K562 (cell line): ENCODE results near the gene DCUN1D2. TPM values are rescaled to one million over a fixed set of nuclear protein-coding genes. Genes with fewer than 3 reads are reported as not detected.
"Not testable (repeated sequence)": the region's sequence is repeated elsewhere in the genome, so short reads cannot be mapped to it uniquely, and the experiment has no call there.

ENCODE experiments used
- ATAC-seq: fragments of 200-7000 bp; cut with Tn5 transposase; 3 replicates; pipeline ENCODE4 v1.9.1; 2020; ENCODE audit warnings: moderate library complexity
- BruUV-seq: library from RNA; stranded (reverse); fragments of 400-500 nt; replicated peaks from 2 replicates; lab custom pipeline; 2021; lab: Mats Ljungman, UMichigan
- CTCF ChIA-PET: fragments of 300-600 bp; formaldehyde crosslinking; extraction: SDS; loops from one replicate; lab custom pipeline; 2021; ENCODE audit warnings: low intra/inter-chr PET ratio; lab: Yijun Ruan, JAX
- POLR2A ChIA-PET: fragments of 300-600, 350-650 bp; sonication (Branson Sonifier 250); formaldehyde crosslinking; extraction: SDS; loops from one replicate; lab custom pipeline; 2021; ENCODE audit warnings: antibody characterized with exemption, inconsistent platforms; lab: Yijun Ruan, JAX
- DNase-seq, 4 experiments: peaks; one replicate each; pipeline versions ENCODE4 v3.0.0 to v3.0.0-alpha.2; 2011 to 2018; ENCODE audit warnings: low spot score in 3 of 4, mixed read lengths in 3 of 4; ENCODE audit errors: extremely low read depth in 1 of 4
- FAIRE-seq: peaks from 2 replicates; lab custom pipeline; 2011; peaks lifted over from hg19 to GRCh38; lab: Jason Lieb, UNC
- H2AFZ ChIP-seq: 2 replicates; pipeline ENCODE4 v1.6.0; 2011; ENCODE audit warnings: low read depth, low read length, control low read depth, inconsistent platforms
- H3K27ac ChIP-seq: fragments of 200-600 bp; 3 replicates; pipeline ENCODE4 v1.8.0; 2011; ENCODE audit warnings: low read depth, mild to moderate bottlenecking, control low read depth, inconsistent platforms, low read length, moderate library complexity, mixed read lengths; ENCODE audit errors: extremely low read depth
- H3K27me3 ChIP-seq, 2 experiments: fragments of 300-600 bp in 1 of 2; 2 replicates in 1 of 2; 3 replicates in 1 of 2; pipeline versions ENCODE4 v1.6.0 to v1.8.0; 2011; ENCODE audit warnings: inconsistent platforms in 2 of 2, low read length in 2 of 2, mild to moderate bottlenecking in 1 of 2, mixed read lengths in 1 of 2, moderate library complexity in 1 of 2; ENCODE audit not compliant: control insufficient read depth in 2 of 2, insufficient read depth in 2 of 2
- H3K36me3 ChIP-seq: fragments of 300-600 bp; 3 replicates; pipeline ENCODE4 v1.8.0; 2011; ENCODE audit warnings: mild to moderate bottlenecking, low read length, inconsistent platforms; ENCODE audit not compliant: control insufficient read depth, insufficient read depth
- H3K4me1 ChIP-seq, 2 experiments: fragments of 200-600 bp in 1 of 2; replicated peaks in 1 of 2; 2 replicates in 1 of 2; 3 replicates in 1 of 2; pipeline versions ENCODE4 v1.5.1 to v1.8.0; 2011; ENCODE audit warnings: inconsistent platforms in 2 of 2, low read length in 2 of 2, mild to moderate bottlenecking in 1 of 2, mixed read lengths in 1 of 2, moderate library complexity in 1 of 2; ENCODE audit not compliant: control insufficient read depth in 2 of 2, insufficient read depth in 2 of 2
- H3K4me2 ChIP-seq: 2 replicates; pipeline ENCODE4 v1.6.1; 2011; ENCODE audit warnings: low read length, control low read depth, inconsistent platforms, mixed read lengths; ENCODE audit not compliant: insufficient read depth
- H3K4me3 ChIP-seq: fragments of 200-600 bp; sonication (generic), shearing (Covaris generic); 2 replicates; pipeline ENCODE4 v1.5.1; 2016; ENCODE audit warnings: control low read depth, inconsistent platforms
- H3K79me2 ChIP-seq: fragments of 200-600 bp; 3 replicates; pipeline ENCODE4 v1.8.0; 2011; ENCODE audit warnings: low read length, inconsistent platforms; ENCODE audit not compliant: control insufficient read depth, insufficient read depth
- H3K9ac ChIP-seq, 2 experiments: 2 replicates each; pipeline versions ENCODE4 v1.6.0 to v1.6.1; 2011; ENCODE audit warnings: low read depth in 2 of 2, low read length in 2 of 2, control low read depth in 1 of 2, inconsistent platforms in 1 of 2, mild to moderate bottlenecking in 1 of 2, mixed read lengths in 1 of 2; ENCODE audit not compliant: insufficient read depth in 1 of 2
- H3K9me1 ChIP-seq: one replicate; pipeline ENCODE4 v1.6.0; 2011; ENCODE audit warnings: inconsistent platforms, mild to moderate bottlenecking, low read length, moderate library complexity; ENCODE audit not compliant: control insufficient read depth, insufficient read depth
- H3K9me3 ChIP-seq: replicated peaks from 2 replicates; pipeline ENCODE4 v1.5.1; 2011; ENCODE audit warnings: low read depth, low read length, inconsistent platforms; ENCODE audit not compliant: control insufficient read depth, insufficient read depth
- H4K20me1 ChIP-seq: replicated peaks from 2 replicates; pipeline ENCODE4 v1.6.1; 2011; ENCODE audit warnings: low read length, inconsistent platforms, mixed read lengths; ENCODE audit not compliant: control insufficient read depth, insufficient read depth
- BCOR ChIP-seq: fragments of 450-650 bp; IDR thresholded peaks from 2 replicates; pipeline ENCODE4 v1.6.1; 2016
- YBX1 ChIP-seq: fragments of 450-650 bp; IDR thresholded peaks from 2 replicates; pipeline ENCODE4 v1.7.1; 2016; ENCODE audit warnings: mild to moderate bottlenecking
- WGBS: fragments of 100-300 bp; shearing (Covaris generic); methylation state at CpG from one replicate; pipeline ENCODE4 v1.1.6; 2016; ENCODE audit warnings: low coverage, mixed read lengths; ENCODE audit not compliant: insufficient coverage; ENCODE audit errors: missing lambda C conversion rate; 5-methylcytosine and 5-hydroxymethylcytosine counted together
- in situ Hi-C: fragments of 300-500 bp; cut with MboI; formaldehyde crosslinking; loops from 4 replicates; pipeline ENCODE4 v1.15.0; 2018; ENCODE audit warnings: inconsistent platforms, mixed read lengths
- intact Hi-C: fragments of 100-400 bp; cut with micrococcal nuclease; formaldehyde crosslinking; loops from 2 replicates; pipeline ENCODE4 v1.14.2; 2022
- polyA plus RNA-seq, 8 experiments: library from polyadenylated mRNA; depleted of rRNA in 4 of 8; stranded (reverse) in 5 of 8; unstranded in 3 of 8; fragments of >200 nt; fragmentation: Nextera tagmentation in 2 of 8; fragmentation: Illumina TruSeq in 1 of 8; extraction: Ambion mirVana in 2 of 8; extraction: Trizol in 1 of 8; gene quantifications; 2 replicates each; pipeline versions ENCODE4 v1.2.1 to v1.2.3, GENCODE V29; 2011 to 2014; ENCODE audit warnings: inconsistent platforms in 1 of 8, missing spikeins in 1 of 8
- total RNA-seq, 7 experiments: library from RNA; depleted of rRNA in 6 of 7; stranded (reverse); fragments of >200 nt in 6 of 7; fragmentation: Illumina TruSeq in 2 of 7; extraction: Trizol in 2 of 7; gene quantifications; 2 replicates each; pipeline versions ENCODE4 v1.2.1 to v1.2.3, GENCODE V29; 2011 to 2021; ENCODE audit warnings: low replicate concordance in 1 of 7

The DCUN1D2 gene
- total and polyA plus RNA-seq, 9 of the 15 experiments (the other 6 are each of a cell fraction or from before 2014, with no cell fraction given), result 2.1 to 16.8 (median 11.1) TPM

DNA sequence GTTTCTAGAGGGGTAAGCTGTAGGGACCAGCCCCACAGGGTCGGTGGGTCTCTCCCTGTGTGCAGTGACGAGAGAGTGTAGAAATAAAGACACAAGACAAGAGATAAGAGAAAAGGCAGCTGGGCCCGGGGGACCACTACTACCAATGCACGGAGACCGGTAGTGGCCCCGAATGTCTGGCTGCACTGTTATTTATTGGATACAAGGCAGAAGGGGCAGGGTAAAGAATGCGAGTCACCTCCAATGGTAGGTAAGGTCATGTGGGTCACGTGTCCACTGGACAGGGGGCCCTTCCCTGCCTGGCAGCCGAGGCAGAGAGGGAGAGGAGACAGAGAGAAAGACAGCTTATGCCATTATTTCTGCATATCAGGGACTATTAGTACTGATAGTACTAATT lies 40.2 kb downstream of the DCUN1D2 start:
- ATAC-seq, H2AFZ ChIP-seq, FAIRE-seq, H3K36me3 ChIP-seq, intact Hi-C loops, H3K4me3 ChIP-seq, H3K9ac ChIP-seq, H3K9me3 ChIP-seq, H3K27ac ChIP-seq, H4K20me1 ChIP-seq, H3K27me3 ChIP-seq, H3K79me2 ChIP-seq, CTCF ChIA-PET, BruUV-seq, H3K4me2 ChIP-seq, DNase-seq, in situ Hi-C loops, H3K9me1 ChIP-seq: not testable (repeated sequence)
- 57% methylated on average over 8 of the region's 9 CpGs for WGBS
- H3K4me1 ChIP-seq, result peaks cover 5 to 22% of the 10 kb centered on the region in 2 experiments; a peak in 4 of 5 replicates
- POLR2A ChIA-PET, result interaction anchor here (1.5 kb wide), 1 partner anchor 36 kb away, joined by 4 read pairs; no protein-coding TSS in a partner anchor

DNA sequence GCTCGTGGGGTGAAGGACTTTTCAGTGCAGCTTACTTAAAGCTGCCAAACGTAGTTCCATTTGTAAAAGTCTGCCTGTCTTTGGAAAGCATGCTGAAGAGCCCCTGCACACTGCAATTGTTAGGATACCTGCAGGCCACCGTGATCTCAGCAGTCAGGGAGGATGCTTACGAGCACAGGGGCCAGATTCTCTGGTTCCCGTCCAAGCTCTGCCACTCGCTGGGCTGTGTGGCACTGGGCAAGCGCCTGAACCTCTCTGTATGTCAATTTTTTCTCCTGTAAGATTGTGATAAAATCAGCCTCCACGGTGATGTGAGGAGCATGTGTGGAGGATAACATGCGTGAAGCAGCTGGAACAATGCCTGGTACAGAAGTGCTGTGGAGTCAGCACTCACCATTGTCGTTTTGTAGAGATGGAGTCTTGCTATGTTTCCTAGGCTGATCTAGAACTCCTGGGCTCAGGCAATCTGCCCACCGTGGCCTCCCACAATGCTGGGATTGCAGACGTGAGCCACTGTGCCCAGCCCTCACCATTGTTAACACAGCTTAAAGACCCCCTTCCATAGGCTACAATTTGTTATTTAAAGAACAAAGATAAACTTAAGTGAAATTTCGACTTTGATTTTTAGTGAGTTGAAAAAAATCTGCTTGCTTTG lies 40.7 kb downstream of the DCUN1D2 start:
- WGBS, result 21% methylated on average over 13 of the region's 13 CpGs
- DNase-seq, result peak in 1 of 4 experiments; percentile 5

More for the DNA sequence above, 40.7 kb downstream of the DCUN1D2 start:
- peak overlapping the region; percentile 99 for H3K4me2 ChIP-seq
- H3K9me3 ChIP-seq, result no peaks in the 10 kb centered on the region
- TSS peak; percentile 94 for BruUV-seq
- POLR2A ChIA-PET, result no interaction called here
- peak overlapping the region; percentile 59 for H3K27ac ChIP-seq
- intact Hi-C loops (loop anchor here (5.0 kb wide), 1 partner anchor 508 kb away; no protein-coding TSS in a partner anchor), in situ Hi-C loops (no loop called here)
- CTCF ChIA-PET, result no interaction called here
- peaks cover 6% of the 10 kb centered on the region; the same call in 2 of the 3 replicates for H3K79me2 ChIP-seq
- H3K9me1 ChIP-seq, result no peaks in the 10 kb centered on the region
- H4K20me1 ChIP-seq, result no peaks in the 10 kb centered on the region
- peak overlapping the region; percentile 74 to 87 for H3K9ac ChIP-seq
- TF ChIP-seq YBX1 (no peak), BCOR (0 out of 2 replicates have a peak, but pooled peaks have one; percentile 30)
- H3K4me3 ChIP-seq, result peak overlapping the region; percentile 73
- no peaks in the 10 kb centered on the region for H3K36me3 ChIP-seq
- FAIRE-seq, result no peak
- no peaks in the 10 kb centered on the region for H3K27me3 ChIP-seq
- H2AFZ ChIP-seq, result peak overlapping the region; percentile 99
- no peak for ATAC-seq
- peaks cover 5 to 28% of the 10 kb centered on the region in 2 experiments; a peak in 4 of 5 replicates for H3K4me1 ChIP-seq
